ENCODE data around the gene UGT2B10.
"Not testable (repeated sequence)": the region's sequence is repeated elsewhere in the genome, so short reads cannot be mapped to it uniquely, and the experiment has no call there.

UGT2B10 gene

GRCh38 chr4:68815617-68816409 lies at the start of gene UGT2B10:
UGT2B10 (plus strand) TSS chr4:68815994; CDS start chr4:68816020, 26 bp downstream.
- not testable (repeated sequence) for DNase-seq (ENCODE audit: insufficient read length, low spot score); FAIRE-seq

- not testable (repeated sequence) for FAIRE-seq; DNase-seq (ENCODE audit: insufficient read length, low spot score)
Observed at GRCh38 chr4:68771836-68772235, 44.0 kb upstream of the UGT2B10 start.

- FAIRE-seq (no peak), DNase-seq (ENCODE audit: insufficient read length, low spot score) (no peak)
Observed at GRCh38 chr4:68773699-68774098, 42.1 kb upstream of the UGT2B10 start.

GRCh38 chr4:68780232-68780631 lies 35.6 kb upstream of the UGT2B10 start:
- FAIRE-seq, result no peak
- DNase-seq (ENCODE audit: insufficient read length, low spot score), result no peak

GRCh38 chr4:68797048-68797447 lies 18.7 kb upstream of the UGT2B10 start:
- no peak for FAIRE-seq

GRCh38 chr4:68797618-68798017 lies 18.2 kb upstream of the UGT2B10 start:
- DNase-seq (ENCODE audit: insufficient read length, low spot score), result no peak
- FAIRE-seq, result no peak

More at GRCh38 chr4:68797048-68797447, 18.7 kb upstream of the UGT2B10 start:
- DNase-seq (ENCODE audit: insufficient read length, low spot score), result no peak

GRCh38 chr4:68803013-68803412 lies 12.8 kb upstream of the UGT2B10 start:
- no peak for DNase-seq (ENCODE audit: insufficient read length, low spot score)
- no peak for FAIRE-seq

GRCh38 chr4:68808060-68808459 lies 7.7 kb upstream of the UGT2B10 start:
- FAIRE-seq (no peak), DNase-seq (ENCODE audit: insufficient read length, low spot score) (no peak)

- FAIRE-seq, result no peak
- no peak for DNase-seq (ENCODE audit: insufficient read length, low spot score)
Observed at GRCh38 chr4:68810919-68811318, 4.9 kb upstream of the UGT2B10 start.

GRCh38 chr4:68816410-68817265 lies 844 bp downstream of the UGT2B10 start:
- FAIRE-seq; DNase-seq (ENCODE audit: insufficient read length, low spot score): not testable (repeated sequence)

- DNase-seq (ENCODE audit: insufficient read length, low spot score) (no peak), FAIRE-seq (no peak)
Observed at GRCh38 chr4:68817386-68817785, 1.6 kb downstream of the UGT2B10 start.

GRCh38 chr4:68818030-68818462 lies 2.3 kb downstream of the UGT2B10 start:
- DNase-seq (ENCODE audit: insufficient read length, low spot score); FAIRE-seq: not testable (repeated sequence)

GRCh38 chr4:68831642-68832041 lies 15.8 kb downstream of the UGT2B10 start:
- FAIRE-seq, result no peak

GRCh38 chr4:68850293-68850692 lies 34.5 kb downstream of the UGT2B10 start:
- DNase-seq (ENCODE audit: insufficient read length, low spot score) (no peak), FAIRE-seq (no peak)

More at GRCh38 chr4:68831642-68832041, 15.8 kb downstream of the UGT2B10 start:
- DNase-seq (ENCODE audit: insufficient read length, low spot score), result no peak

- no peak for DNase-seq (ENCODE audit: insufficient read length, low spot score)
- no peak for FAIRE-seq
Observed at GRCh38 chr4:68855771-68856170, 40.0 kb downstream of the UGT2B10 start.

GRCh38 chr4:68858039-68858438 lies 42.2 kb downstream of the UGT2B10 start:
- FAIRE-seq (no peak), DNase-seq (ENCODE audit: insufficient read length, low spot score) (no peak)

- no peak for FAIRE-seq
Observed at GRCh38 chr4:68859655-68860054, 43.9 kb downstream of the UGT2B10 start.

GRCh38 chr4:68861057-68861456 lies 45.3 kb downstream of the UGT2B10 start:
- no peak for FAIRE-seq
- no peak for DNase-seq (ENCODE audit: insufficient read length, low spot score)

More at GRCh38 chr4:68859655-68860054, 43.9 kb downstream of the UGT2B10 start:
- DNase-seq (ENCODE audit: insufficient read length, low spot score), result no peak

GRCh38 chr4:68864438-68865187 lies 48.8 kb downstream of the UGT2B10 start:
- no peak for FAIRE-seq
- DNase-seq (ENCODE audit: insufficient read length, low spot score), result no peak

GRCh38 chr4:68865188-68865638 lies 49.4 kb downstream of the UGT2B10 start:
- DNase-seq (ENCODE audit: insufficient read length, low spot score) (no peak), FAIRE-seq (no peak)

- no peak for DNase-seq (ENCODE audit: insufficient read length, low spot score)
- FAIRE-seq, result no peak
Observed at GRCh38 chr4:68865760-68866159, 50.0 kb downstream of the UGT2B10 start.
